Prostate gland (tissue), 2 donors: ENCODE data around the gene NOLC1.

ENCODE experiments used
- POLR2A ChIP-seq: fragments of 450-650 bp; IDR thresholded peaks from one replicate; pipeline ENCODE4 v1.6.1; 2016; ENCODE audit warnings: antibody characterized with exemption, mild to moderate bottlenecking
- POLR2AphosphoS5 ChIP-seq: sonication (generic); formaldehyde crosslinking; IDR thresholded peaks from one replicate; pipeline ENCODE4 v1.6.1; 2017; ENCODE audit warnings: antibody characterized with exemption
- TF ChIP-seq, protein P1 (sequence below), 4 experiments: fragments of 200-600 bp in 2 of 4; fragments of 450-650 bp in 2 of 4; sonication (generic) in 2 of 4; IDR thresholded peaks; 1 replicate in 3 of 4; 2 replicates in 1 of 4; pipeline ENCODE4 v1.5.1; 2016 to 2019; ENCODE audit warnings: antibody characterized with exemption in 4 of 4, mild to moderate bottlenecking in 2 of 4, moderate library complexity in 2 of 4

DNA sequence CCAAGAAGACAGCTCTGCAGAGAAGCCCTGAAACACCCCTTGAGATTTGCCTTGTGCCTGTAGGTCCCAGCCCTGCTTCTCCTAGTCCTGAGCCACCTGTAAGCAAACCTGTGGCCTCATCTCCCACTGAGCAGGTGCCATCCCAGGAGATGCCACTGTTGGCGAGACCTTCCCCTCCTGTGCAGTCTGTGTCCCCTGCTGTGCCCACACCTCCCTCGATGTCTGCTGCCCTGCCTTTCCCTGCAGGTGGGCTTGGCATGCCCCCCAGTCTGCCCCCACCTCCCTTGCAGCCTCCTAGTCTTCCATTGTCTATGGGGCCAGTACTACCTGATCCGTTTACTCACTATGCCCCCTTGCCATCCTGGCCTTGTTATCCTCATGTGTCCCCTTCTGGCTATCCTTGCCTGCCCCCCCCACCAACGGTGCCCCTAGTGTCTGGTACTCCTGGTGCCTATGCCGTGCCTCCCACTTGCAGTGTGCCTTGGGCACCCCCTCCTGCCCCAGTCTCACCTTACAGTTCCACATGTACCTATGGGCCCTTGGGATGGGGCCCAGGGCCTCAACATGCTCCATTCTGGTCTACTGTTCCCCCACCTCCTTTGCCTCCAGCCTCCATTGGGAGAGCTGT is 11.2 kb upstream of the NOLC1 start:
- TF ChIP-seq, protein P1, sequence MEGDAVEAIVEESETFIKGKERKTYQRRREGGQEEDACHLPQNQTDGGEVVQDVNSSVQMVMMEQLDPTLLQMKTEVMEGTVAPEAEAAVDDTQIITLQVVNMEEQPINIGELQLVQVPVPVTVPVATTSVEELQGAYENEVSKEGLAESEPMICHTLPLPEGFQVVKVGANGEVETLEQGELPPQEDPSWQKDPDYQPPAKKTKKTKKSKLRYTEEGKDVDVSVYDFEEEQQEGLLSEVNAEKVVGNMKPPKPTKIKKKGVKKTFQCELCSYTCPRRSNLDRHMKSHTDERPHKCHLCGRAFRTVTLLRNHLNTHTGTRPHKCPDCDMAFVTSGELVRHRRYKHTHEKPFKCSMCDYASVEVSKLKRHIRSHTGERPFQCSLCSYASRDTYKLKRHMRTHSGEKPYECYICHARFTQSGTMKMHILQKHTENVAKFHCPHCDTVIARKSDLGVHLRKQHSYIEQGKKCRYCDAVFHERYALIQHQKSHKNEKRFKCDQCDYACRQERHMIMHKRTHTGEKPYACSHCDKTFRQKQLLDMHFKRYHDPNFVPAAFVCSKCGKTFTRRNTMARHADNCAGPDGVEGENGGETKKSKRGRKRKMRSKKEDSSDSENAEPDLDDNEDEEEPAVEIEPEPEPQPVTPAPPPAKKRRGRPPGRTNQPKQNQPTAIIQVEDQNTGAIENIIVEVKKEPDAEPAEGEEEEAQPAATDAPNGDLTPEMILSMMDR (IDR thresholded peaks at IDR 0.05) = no peak
- no peak for TF ChIP-seq POLR2A
- TF ChIP-seq POLR2AphosphoS5 = no peak
